ENCODE measurements around the gene RCBTB1.

Gene RCBTB1

GRCh38 chr13:49585220-49586157, at the start of gene RCBTB1:
TSS of gene RCBTB1 (minus strand) at chr13:49585558. CDS start at chr13:49567279, 18,279 bp downstream.
- Histone ChIP-seq H3K9ac (ENCODE audit: low read length in 5 of 5) (peak within 1 kb of the TSS; percentile 79 to 87 (median 81)), H3K27me3 (ENCODE audit: control insufficient read depth in 5 of 5, insufficient read depth in 4 of 5, low read length in 5 of 5) (no peaks in the 10 kb centered on the region), H3K9me3 (ENCODE audit: control insufficient read depth in 5 of 5, low read length in 5 of 5) (no peaks in the 10 kb centered on the region), H3K36me3 (ENCODE audit: control insufficient read depth in 5 of 5, insufficient read depth in 5 of 5, low read length in 5 of 5) (peaks cover 0 to 3% (median 0%) of the 10 kb centered on the region in 5 donors), H3K4me1 (ENCODE audit: control insufficient read depth in 5 of 5, insufficient read depth in 5 of 5, low read length in 5 of 5) (peaks cover 3 to 21% (median 19%) of the 10 kb centered on the region in 5 donors), H3K4me3 (ENCODE audit: low read depth in 1 of 5, low read length in 5 of 5) (peak within 1 kb of the TSS; percentile 79 to 94 (median 91)), H3K27ac (ENCODE audit: low read depth, low read length) (peak within 1 kb of the TSS; percentile 41)

- H3K27me3 ChIP-seq (ENCODE audit: control insufficient read depth in 5 of 5, insufficient read depth in 4 of 5, low read length in 5 of 5): no peaks in the 10 kb centered on the region
- H3K9me3 ChIP-seq (ENCODE audit: control insufficient read depth in 5 of 5, low read length in 5 of 5): no peaks in the 10 kb centered on the region
- H3K9ac ChIP-seq (ENCODE audit: low read length in 5 of 5): no peak overlapping the region
- no peaks in the 10 kb centered on the region for H3K36me3 ChIP-seq (ENCODE audit: control insufficient read depth in 5 of 5, insufficient read depth in 5 of 5, low read length in 5 of 5)
- H3K4me3 ChIP-seq (ENCODE audit: low read depth in 1 of 5, low read length in 5 of 5): no peak overlapping the region
- no peak overlapping the region for H3K27ac ChIP-seq (ENCODE audit: low read depth, low read length)
- H3K4me1 ChIP-seq (ENCODE audit: control insufficient read depth in 5 of 5, insufficient read depth in 5 of 5, low read length in 5 of 5): peaks cover 2 to 20% (median 9%) of the 10 kb centered on the region in 5 donors
Observed at GRCh38 chr13:49633710-49634109, 48.4 kb upstream of the RCBTB1 start.

GRCh38 chr13:49632156-49632555, 46.8 kb upstream of the RCBTB1 start:
- Histone ChIP-seq H3K4me3 (ENCODE audit: low read depth in 1 of 5, low read length in 5 of 5) (no peak overlapping the region), H3K27ac (ENCODE audit: low read depth, low read length) (no peak overlapping the region), H3K4me1 (ENCODE audit: control insufficient read depth in 5 of 5, insufficient read depth in 5 of 5, low read length in 5 of 5) (peaks cover 2 to 25% (median 12%) of the 10 kb centered on the region in 5 donors)

GRCh38 chr13:49630580-49630979, 45.2 kb upstream of the RCBTB1 start:
- peaks cover 0 to 23% (median 9%) of the 10 kb centered on the region in 5 donors for H3K4me1 ChIP-seq (ENCODE audit: control insufficient read depth in 5 of 5, insufficient read depth in 5 of 5, low read length in 5 of 5)
- H3K27ac ChIP-seq (ENCODE audit: low read depth, low read length): no peak overlapping the region
- H3K4me3 ChIP-seq (ENCODE audit: low read depth in 1 of 5, low read length in 5 of 5): no peak overlapping the region
- no peaks in the 10 kb centered on the region for H3K27me3 ChIP-seq (ENCODE audit: control insufficient read depth in 5 of 5, insufficient read depth in 4 of 5, low read length in 5 of 5)
- no peak overlapping the region for H3K9ac ChIP-seq (ENCODE audit: low read length in 5 of 5)
- H3K36me3 ChIP-seq (ENCODE audit: control insufficient read depth in 5 of 5, insufficient read depth in 5 of 5, low read length in 5 of 5): no peaks in the 10 kb centered on the region
- H3K9me3 ChIP-seq (ENCODE audit: control insufficient read depth in 5 of 5, low read length in 5 of 5): no peaks in the 10 kb centered on the region

More at GRCh38 chr13:49632156-49632555, 46.8 kb upstream of the RCBTB1 start:
- no peaks in the 10 kb centered on the region for H3K27me3 ChIP-seq (ENCODE audit: control insufficient read depth in 5 of 5, insufficient read depth in 4 of 5, low read length in 5 of 5)
- no peaks in the 10 kb centered on the region for H3K9me3 ChIP-seq (ENCODE audit: control insufficient read depth in 5 of 5, low read length in 5 of 5)
- H3K9ac ChIP-seq (ENCODE audit: low read length in 5 of 5): no peak overlapping the region
- no peaks in the 10 kb centered on the region for H3K36me3 ChIP-seq (ENCODE audit: control insufficient read depth in 5 of 5, insufficient read depth in 5 of 5, low read length in 5 of 5)

- Histone ChIP-seq H3K4me3 (ENCODE audit: low read depth in 1 of 5, low read length in 5 of 5) (no peak overlapping the region), H3K9me3 (ENCODE audit: control insufficient read depth in 5 of 5, low read length in 5 of 5) (no peaks in the 10 kb centered on the region), H3K27ac (ENCODE audit: low read depth, low read length) (peak overlapping the region; percentile 17), H3K36me3 (ENCODE audit: control insufficient read depth in 5 of 5, insufficient read depth in 5 of 5, low read length in 5 of 5) (no peaks in the 10 kb centered on the region), H3K27me3 (ENCODE audit: control insufficient read depth in 5 of 5, insufficient read depth in 4 of 5, low read length in 5 of 5) (no peaks in the 10 kb centered on the region), H3K4me1 (ENCODE audit: control insufficient read depth in 5 of 5, insufficient read depth in 5 of 5, low read length in 5 of 5) (peaks cover 0 to 29% (median 13%) of the 10 kb centered on the region in 5 donors), H3K9ac (ENCODE audit: low read length in 5 of 5) (no peak overlapping the region)
Observed at GRCh38 chr13:49629947-49630346, 44.6 kb upstream of the RCBTB1 start.

- Histone ChIP-seq H3K27me3 (ENCODE audit: control insufficient read depth in 5 of 5, insufficient read depth in 4 of 5, low read length in 5 of 5) (no peaks in the 10 kb centered on the region), H3K9me3 (ENCODE audit: control insufficient read depth in 5 of 5, low read length in 5 of 5) (no peaks in the 10 kb centered on the region), H3K27ac (ENCODE audit: low read depth, low read length) (peak overlapping the region; percentile 17), H3K4me3 (ENCODE audit: low read depth in 1 of 5, low read length in 5 of 5) (peak overlapping the region in 2 of 5 donors; percentile 25 to 63), H3K9ac (ENCODE audit: low read length in 5 of 5) (no peak overlapping the region), H3K36me3 (ENCODE audit: control insufficient read depth in 5 of 5, insufficient read depth in 5 of 5, low read length in 5 of 5) (no peaks in the 10 kb centered on the region), H3K4me1 (ENCODE audit: control insufficient read depth in 5 of 5, insufficient read depth in 5 of 5, low read length in 5 of 5) (peaks cover 0 to 29% (median 13%) of the 10 kb centered on the region in 5 donors)
Observed at GRCh38 chr13:49629196-49629938, 44.0 kb upstream of the RCBTB1 start.

GRCh38 chr13:49627831-49628652, 42.7 kb upstream of the RCBTB1 start, which contains the start of gene ARL11:
TSS of gene ARL11 (plus strand) at chr13:49628507. CDS start at chr13:49630448, 1,941 bp downstream.
- Histone ChIP-seq H3K9me3 (ENCODE audit: control insufficient read depth in 5 of 5, low read length in 5 of 5) (no peaks in the 10 kb centered on the region), H3K27me3 (ENCODE audit: control insufficient read depth in 5 of 5, insufficient read depth in 4 of 5, low read length in 5 of 5) (no peaks in the 10 kb centered on the region), H3K27ac (ENCODE audit: low read depth, low read length) (peak within 1 kb of the TSS; percentile 17), H3K36me3 (ENCODE audit: control insufficient read depth in 5 of 5, insufficient read depth in 5 of 5, low read length in 5 of 5) (no peaks in the 10 kb centered on the region), H3K9ac (ENCODE audit: low read length in 5 of 5) (peak within 1 kb of the TSS in 2 of 5 donors; percentile 26 to 51), H3K4me1 (ENCODE audit: control insufficient read depth in 5 of 5, insufficient read depth in 5 of 5, low read length in 5 of 5) (peaks cover 0 to 29% (median 13%) of the 10 kb centered on the region in 5 donors), H3K4me3 (ENCODE audit: low read depth in 1 of 5, low read length in 5 of 5) (peak within 1 kb of the TSS; percentile 5 to 63 (median 39))

- Histone ChIP-seq H3K9ac (ENCODE audit: low read length in 5 of 5) (no peak overlapping the region), H3K4me3 (ENCODE audit: low read depth in 1 of 5, low read length in 5 of 5) (peak overlapping the region in 1 of 5 donors; percentile 41), H3K4me1 (ENCODE audit: control insufficient read depth in 5 of 5, insufficient read depth in 5 of 5, low read length in 5 of 5) (peaks cover 0 to 29% (median 13%) of the 10 kb centered on the region in 5 donors), H3K36me3 (ENCODE audit: control insufficient read depth in 5 of 5, insufficient read depth in 5 of 5, low read length in 5 of 5) (no peaks in the 10 kb centered on the region), H3K27ac (ENCODE audit: low read depth, low read length) (peak overlapping the region; percentile 41), H3K27me3 (ENCODE audit: control insufficient read depth in 5 of 5, insufficient read depth in 4 of 5, low read length in 5 of 5) (no peaks in the 10 kb centered on the region), H3K9me3 (ENCODE audit: control insufficient read depth in 5 of 5, low read length in 5 of 5) (no peaks in the 10 kb centered on the region)
Observed at GRCh38 chr13:49625392-49626079, 40.2 kb upstream of the RCBTB1 start.

- no peaks in the 10 kb centered on the region for H3K36me3 ChIP-seq (ENCODE audit: control insufficient read depth in 5 of 5, insufficient read depth in 5 of 5, low read length in 5 of 5)
- no peak overlapping the region for H3K4me3 ChIP-seq (ENCODE audit: low read depth in 1 of 5, low read length in 5 of 5)
- H3K4me1 ChIP-seq (ENCODE audit: control insufficient read depth in 5 of 5, insufficient read depth in 5 of 5, low read length in 5 of 5): peaks cover 0 to 25% (median 13%) of the 10 kb centered on the region in 5 donors
- H3K9ac ChIP-seq (ENCODE audit: low read length in 5 of 5): no peak overlapping the region
- H3K27me3 ChIP-seq (ENCODE audit: control insufficient read depth in 5 of 5, insufficient read depth in 4 of 5, low read length in 5 of 5): no peaks in the 10 kb centered on the region
- H3K9me3 ChIP-seq (ENCODE audit: control insufficient read depth in 5 of 5, low read length in 5 of 5): no peaks in the 10 kb centered on the region
- no peak overlapping the region for H3K27ac ChIP-seq (ENCODE audit: low read depth, low read length)
Observed at GRCh38 chr13:49624229-49624628, 38.9 kb upstream of the RCBTB1 start.

All from subcutaneous abdominal adipose tissue (tissue), 5 donors.